ENCODE results near the gene TCP1.
"Not testable (repeated sequence)": the region's sequence is repeated elsewhere in the genome, so short reads cannot be mapped to it uniquely, and the experiment has no call there.

Gene TCP1

GRCh38 chr6:159762681-159763293, 26.6 kb downstream of the TCP1 start:
- Mint-ChIP-seq H3K36me3 (peaks cover 10% of the 10 kb centered on the region), H3K27me3 (no peaks in the 10 kb centered on the region), H3K27ac (peak overlapping the region; percentile 91), H3K4me1 (ENCODE audit: low read depth) (peaks cover 28% of the 10 kb centered on the region), H3K4me3 (peak overlapping the region; percentile 94), H3K9me3 (ENCODE audit: low read depth) (no peaks in the 10 kb centered on the region)

DNA sequence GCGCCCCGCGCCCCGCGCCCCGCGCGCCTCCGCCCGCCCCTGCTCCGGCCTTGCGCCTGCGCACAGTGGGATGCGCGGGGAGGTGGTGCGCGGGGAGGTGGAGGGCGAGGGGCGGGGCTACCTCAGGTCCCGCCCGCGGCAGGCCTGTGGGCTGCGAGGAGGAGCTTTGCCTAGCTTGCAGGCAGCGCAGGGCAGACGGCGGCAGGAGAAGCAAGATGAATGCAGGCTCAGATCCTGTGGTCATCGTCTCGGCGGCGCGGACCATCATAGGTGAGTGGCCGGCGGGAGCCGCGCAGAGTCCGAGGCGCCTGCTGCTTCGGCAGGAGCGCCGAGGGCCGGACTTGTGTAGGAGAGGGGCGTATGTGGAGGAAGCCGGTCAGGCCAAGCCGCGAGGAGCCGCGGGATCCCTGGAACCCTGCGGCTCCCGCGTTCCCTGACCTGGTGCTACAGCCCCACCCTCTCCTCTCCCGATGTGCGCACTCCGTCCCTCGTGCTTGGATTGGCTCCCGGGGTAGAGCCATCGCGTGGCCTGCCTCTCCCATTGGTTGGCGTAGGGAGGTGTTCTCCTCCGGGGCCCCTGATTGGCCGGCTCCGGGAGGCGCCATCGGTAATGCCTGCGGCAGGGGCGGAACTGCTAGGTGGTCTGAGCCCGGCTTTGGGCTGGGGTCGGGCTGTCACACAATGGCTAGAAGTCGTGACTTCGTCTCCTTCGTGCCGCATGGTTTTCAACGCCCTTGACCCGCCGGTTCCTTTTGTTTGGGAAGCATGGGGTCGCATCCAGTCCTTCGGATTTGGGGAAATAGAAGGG, 27.3 kb downstream of the TCP1 start, which contains the start of gene ACAT2:
TSS of gene ACAT2 (plus strand) at position 173 of the 808 bp plus-strand sequence. CDS start at position 216, 43 bp downstream.
- Mint-ChIP-seq H3K27ac (peak within 1 kb of the TSS; percentile 95), H3K36me3 (peaks cover 7% of the 10 kb centered on the region), H3K9me3 (ENCODE audit: low read depth) (no peaks in the 10 kb centered on the region), H3K4me1 (ENCODE audit: low read depth) (peaks cover 28% of the 10 kb centered on the region), H3K4me3 (peak within 1 kb of the TSS; percentile 94), H3K27me3 (no peaks in the 10 kb centered on the region)

DNA sequence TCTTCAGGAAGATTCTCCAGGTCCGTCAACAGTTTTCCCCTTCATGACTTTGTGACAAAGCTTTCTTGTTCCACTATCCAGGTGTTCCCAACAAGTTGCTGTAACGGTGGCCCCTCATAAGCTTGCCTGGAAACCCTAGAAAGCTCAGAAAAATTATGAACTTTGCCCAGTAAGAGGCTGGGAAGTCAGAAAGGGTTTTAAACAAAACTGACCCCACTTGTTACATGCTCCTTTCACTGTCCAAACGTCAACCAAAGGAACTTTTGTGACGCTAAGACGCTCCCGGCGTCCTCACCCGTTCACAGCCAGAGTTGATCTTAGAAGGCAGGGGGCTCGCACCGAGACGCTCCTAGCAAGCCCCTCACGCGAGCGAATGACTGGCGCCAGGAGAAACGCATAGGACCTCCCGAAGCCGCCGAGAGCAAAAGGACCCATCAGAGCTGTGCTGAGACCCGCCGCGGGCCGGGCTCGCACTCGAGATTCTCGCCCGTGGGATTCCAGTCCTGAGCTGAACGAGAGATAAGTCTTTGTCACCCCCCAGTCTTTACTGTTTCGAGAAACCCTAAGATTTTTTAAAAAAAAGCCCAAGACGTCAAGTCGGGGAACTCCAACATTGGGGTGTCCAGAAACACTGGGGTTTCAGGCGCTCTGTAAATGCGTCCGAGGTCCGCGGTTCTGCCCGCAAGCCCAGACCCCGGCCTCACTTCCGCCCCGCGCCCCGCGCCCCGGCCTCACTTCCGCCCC, 28.1 kb downstream of the TCP1 start:
- Mint-ChIP-seq H3K36me3 (peaks cover 7% of the 10 kb centered on the region), H3K27me3 (no peaks in the 10 kb centered on the region), H3K27ac (peak overlapping the region; percentile 95), H3K4me3 (peak overlapping the region; percentile 94), H3K9me3 (ENCODE audit: low read depth) (no peaks in the 10 kb centered on the region), H3K4me1 (ENCODE audit: low read depth) (peaks cover 28% of the 10 kb centered on the region)

DNA sequence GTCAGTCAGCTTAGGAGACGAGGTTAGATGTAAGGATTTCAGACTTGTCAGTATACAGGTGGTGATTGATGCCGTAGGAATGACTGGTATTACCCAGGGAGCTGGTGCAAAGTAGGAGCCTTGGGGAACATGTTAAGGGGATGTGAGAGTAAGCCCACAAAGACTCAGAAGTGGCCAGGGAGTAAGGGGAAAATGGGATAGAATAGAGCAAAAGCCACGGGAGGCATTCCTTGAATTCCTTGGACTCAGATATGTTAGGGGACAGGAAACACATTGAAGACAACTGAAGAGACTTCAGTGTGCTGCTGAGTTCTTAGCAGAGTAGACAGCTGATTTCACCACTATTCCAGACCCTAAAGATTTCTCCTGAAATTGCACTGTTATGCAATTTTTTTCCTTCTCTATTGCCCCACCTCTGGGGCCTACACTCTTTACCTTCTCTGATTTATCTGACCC, 28.8 kb downstream of the TCP1 start:
- Mint-ChIP-seq H3K36me3 (peaks cover 7% of the 10 kb centered on the region), H3K27ac (peak overlapping the region; percentile 95), H3K4me1 (ENCODE audit: low read depth) (peaks cover 28% of the 10 kb centered on the region), H3K4me3 (peak overlapping the region; percentile 94), H3K9me3 (ENCODE audit: low read depth) (no peaks in the 10 kb centered on the region), H3K27me3 (no peaks in the 10 kb centered on the region)

GRCh38 chr6:159759645-159760044, 29.8 kb downstream of the TCP1 start:
- peak overlapping the region; percentile 72 for H3K27ac Mint-ChIP-seq
- H3K9me3 Mint-ChIP-seq (ENCODE audit: low read depth): no peaks in the 10 kb centered on the region
- peaks cover 8% of the 10 kb centered on the region for H3K36me3 Mint-ChIP-seq
- H3K4me3 Mint-ChIP-seq: peak overlapping the region; percentile 64
- no peaks in the 10 kb centered on the region for H3K27me3 Mint-ChIP-seq
- peaks cover 26% of the 10 kb centered on the region for H3K4me1 Mint-ChIP-seq (ENCODE audit: low read depth)

DNA sequence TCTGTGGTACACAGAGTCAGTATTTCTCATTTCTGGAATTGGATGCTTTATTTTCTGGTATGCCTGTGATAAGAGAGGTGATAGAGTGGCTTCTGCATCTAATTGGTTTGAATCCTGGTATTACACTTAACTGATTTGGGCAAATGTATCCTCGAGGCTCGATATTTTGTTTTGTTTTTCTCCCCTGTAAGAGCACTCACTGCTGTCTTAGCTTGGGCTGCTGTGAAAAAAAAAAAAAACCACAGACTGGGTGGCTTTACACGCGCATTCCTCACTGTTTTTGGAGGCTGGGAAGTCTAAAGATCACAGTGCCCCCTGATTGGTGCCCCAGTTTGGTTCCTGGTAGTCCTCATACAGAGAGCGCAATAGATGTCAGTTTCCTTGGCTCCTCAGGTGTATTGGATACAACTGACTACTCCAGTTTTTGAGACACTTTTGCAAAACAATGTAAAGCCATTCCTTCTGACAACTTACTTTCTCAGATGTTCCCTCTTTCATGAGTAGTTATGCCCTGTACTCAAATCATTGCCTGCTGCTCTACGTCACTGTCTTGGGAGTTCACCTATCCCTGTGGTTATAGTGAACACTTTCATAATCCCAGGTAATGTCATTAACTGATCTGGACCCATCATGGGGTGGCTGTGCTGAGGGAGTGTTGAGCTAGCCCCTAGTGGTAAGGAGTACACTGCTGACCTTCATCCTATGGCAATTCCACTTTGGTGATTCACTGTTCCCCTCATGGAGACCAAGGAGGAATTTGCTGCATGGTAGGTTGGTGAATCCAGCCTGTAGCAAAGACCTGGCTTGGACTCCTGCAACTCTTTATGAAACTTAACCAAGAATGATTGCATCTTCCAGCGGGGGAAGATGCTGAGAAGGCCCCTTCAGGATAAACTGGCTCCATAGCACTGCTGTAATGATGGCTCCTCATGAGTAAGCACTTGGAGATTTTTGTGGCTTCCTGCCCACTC, 31.1 kb downstream of the TCP1 start:
- Mint-ChIP-seq H3K9me3 (ENCODE audit: low read depth) (no peaks in the 10 kb centered on the region), H3K27me3 (no peaks in the 10 kb centered on the region), H3K4me1 (ENCODE audit: low read depth) (peaks cover 24% of the 10 kb centered on the region), H3K4me3 (no peak overlapping the region), H3K36me3 (peaks cover 8% of the 10 kb centered on the region), H3K27ac (peak overlapping the region; percentile 61)

GRCh38 chr6:159756508-159756907, 32.9 kb downstream of the TCP1 start:
- Mint-ChIP-seq H3K27me3 (no peaks in the 10 kb centered on the region), H3K4me3 (no peak overlapping the region), H3K27ac (peak overlapping the region; percentile 66), H3K9me3 (ENCODE audit: low read depth) (no peaks in the 10 kb centered on the region), H3K4me1 (ENCODE audit: low read depth) (peaks cover 19% of the 10 kb centered on the region), H3K36me3 (peaks cover 8% of the 10 kb centered on the region)

DNA sequence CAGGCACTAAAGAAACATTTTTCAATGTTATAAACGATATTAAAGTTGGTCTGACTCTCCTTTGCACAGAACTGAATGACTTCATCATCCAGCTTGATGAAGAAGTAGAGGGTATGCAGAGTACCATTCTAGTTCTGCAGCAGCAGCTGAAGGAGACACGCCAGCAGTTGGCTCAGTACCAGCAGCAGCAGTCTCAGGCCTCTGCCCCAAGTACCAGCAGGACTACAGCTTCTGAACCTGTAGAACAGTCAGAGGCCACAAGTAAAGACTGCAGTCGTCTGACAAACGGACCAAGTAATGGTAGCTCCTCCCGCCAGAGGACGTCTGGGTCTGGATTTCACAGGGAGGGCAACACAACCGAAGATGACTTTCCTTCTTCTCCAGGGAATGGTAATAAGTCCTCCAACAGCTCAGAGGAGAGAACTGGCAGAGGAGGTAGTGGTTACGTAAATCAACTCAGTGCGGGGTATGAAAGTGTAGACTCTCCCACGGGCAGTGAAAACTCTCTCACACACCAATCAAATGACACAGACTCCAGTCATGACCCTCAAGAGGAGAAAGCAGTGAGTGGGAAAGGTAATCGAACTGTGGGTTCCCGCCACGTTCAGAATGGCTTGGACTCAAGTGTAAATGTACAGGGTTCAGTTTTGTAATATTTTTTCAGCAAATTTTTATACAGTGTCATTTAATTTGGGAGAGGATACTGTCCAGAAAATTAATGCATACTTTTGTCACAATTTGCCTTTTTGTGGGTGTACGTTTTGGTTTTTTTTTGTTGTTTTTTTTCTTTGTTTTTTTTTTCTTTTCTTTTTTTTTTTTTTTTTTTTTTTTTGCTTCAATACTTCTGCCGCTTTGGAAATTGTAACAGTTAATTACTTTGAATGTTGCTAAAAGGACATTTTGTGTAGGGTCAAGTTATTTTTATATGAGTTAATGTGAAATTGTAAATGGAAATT, 34.2 kb downstream of the TCP1 start:
- H3K27ac Mint-ChIP-seq: peak overlapping the region; percentile 36
- no peak overlapping the region for H3K4me3 Mint-ChIP-seq
- H3K27me3 Mint-ChIP-seq: no peaks in the 10 kb centered on the region
- H3K9me3 Mint-ChIP-seq (ENCODE audit: low read depth): no peaks in the 10 kb centered on the region
- peaks cover 8% of the 10 kb centered on the region for H3K36me3 Mint-ChIP-seq
- H3K4me1 Mint-ChIP-seq (ENCODE audit: low read depth): peaks cover 10% of the 10 kb centered on the region

- Mint-ChIP-seq H3K27ac (no peak overlapping the region), H3K9me3 (ENCODE audit: low read depth) (no peaks in the 10 kb centered on the region), H3K4me1 (ENCODE audit: low read depth) (peaks cover 4% of the 10 kb centered on the region)
These were observed 35.0 kb downstream of the TCP1 start for GRCh38 chr6:159754401-159754800.

DNA sequence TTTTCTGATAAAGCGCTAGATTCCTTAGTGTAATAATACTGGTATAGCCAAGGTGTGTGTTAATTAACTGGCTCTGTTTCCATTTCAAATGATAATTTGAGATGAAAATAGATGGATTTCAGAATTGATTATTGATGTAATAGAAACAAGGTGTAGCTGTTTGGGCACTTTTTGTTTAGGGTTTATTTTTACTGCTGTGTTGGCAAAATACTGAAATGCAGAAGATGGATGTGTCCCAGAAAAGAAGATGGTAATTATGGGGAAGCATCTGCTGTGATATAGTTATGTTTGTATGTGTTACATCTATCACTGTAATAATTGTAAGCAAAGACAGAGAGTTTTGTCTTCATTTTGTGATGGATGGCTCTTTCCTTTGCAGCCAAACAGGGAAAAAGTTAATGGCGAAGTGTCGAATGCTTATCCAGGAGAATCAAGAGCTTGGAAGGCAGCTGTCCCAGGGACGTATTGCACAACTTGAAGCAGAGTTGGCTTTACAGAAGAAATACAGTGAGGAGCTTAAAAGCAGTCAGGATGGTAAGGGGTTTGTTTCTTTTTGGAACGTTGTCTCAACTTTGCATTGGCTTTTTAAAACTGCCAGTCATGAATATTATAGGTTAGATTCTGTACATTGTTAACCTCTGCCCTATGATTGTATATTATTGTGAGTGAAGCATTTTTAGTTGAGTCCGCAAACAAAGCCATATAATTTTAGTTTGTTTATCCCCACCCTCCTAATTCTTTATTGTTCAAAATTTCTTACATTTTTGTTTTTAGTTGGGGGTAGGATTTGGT, 36.1 kb downstream of the TCP1 start:
- no peaks in the 10 kb centered on the region for H3K4me1 Mint-ChIP-seq (ENCODE audit: low read depth)
- H3K9me3 Mint-ChIP-seq (ENCODE audit: low read depth): no peaks in the 10 kb centered on the region

More at GRCh38 chr6:159754401-159754800, 35.0 kb downstream of the TCP1 start:
- H3K4me3 Mint-ChIP-seq: no peak overlapping the region
- peaks cover 5% of the 10 kb centered on the region for H3K36me3 Mint-ChIP-seq
- no peaks in the 10 kb centered on the region for H3K27me3 Mint-ChIP-seq

DNA sequence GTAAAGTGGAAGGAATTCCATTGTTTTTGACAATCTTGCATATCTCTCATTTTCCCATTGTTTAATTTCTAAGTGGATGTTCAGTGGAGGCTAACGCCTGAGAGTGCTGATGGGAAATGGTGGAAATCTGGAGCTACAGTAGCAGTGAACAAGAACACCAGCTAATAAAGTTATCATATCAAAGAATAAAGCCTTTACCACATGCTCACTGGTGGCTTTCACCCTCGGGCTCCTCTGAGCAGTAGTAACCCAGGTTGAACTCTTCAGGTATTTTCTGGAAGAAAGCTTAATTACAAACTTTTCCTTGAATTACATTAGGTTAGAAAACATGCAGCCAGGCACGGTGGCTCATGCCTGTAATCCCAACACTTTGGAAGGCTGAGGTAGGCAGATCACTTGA, 38.0 kb downstream of the TCP1 start:
- Mint-ChIP-seq H3K36me3 (peaks cover 3% of the 10 kb centered on the region), H3K4me1 (ENCODE audit: low read depth) (no peaks in the 10 kb centered on the region), H3K27ac (no peak overlapping the region), H3K9me3 (ENCODE audit: low read depth) (no peaks in the 10 kb centered on the region), H3K27me3 (no peaks in the 10 kb centered on the region), H3K4me3 (no peak overlapping the region)

More for the DNA sequence above, 36.1 kb downstream of the TCP1 start:
- Mint-ChIP-seq H3K27ac (peak overlapping the region; percentile 43), H3K4me3 (no peak overlapping the region), H3K36me3 (peaks cover 3% of the 10 kb centered on the region), H3K27me3 (no peaks in the 10 kb centered on the region)

DNA sequence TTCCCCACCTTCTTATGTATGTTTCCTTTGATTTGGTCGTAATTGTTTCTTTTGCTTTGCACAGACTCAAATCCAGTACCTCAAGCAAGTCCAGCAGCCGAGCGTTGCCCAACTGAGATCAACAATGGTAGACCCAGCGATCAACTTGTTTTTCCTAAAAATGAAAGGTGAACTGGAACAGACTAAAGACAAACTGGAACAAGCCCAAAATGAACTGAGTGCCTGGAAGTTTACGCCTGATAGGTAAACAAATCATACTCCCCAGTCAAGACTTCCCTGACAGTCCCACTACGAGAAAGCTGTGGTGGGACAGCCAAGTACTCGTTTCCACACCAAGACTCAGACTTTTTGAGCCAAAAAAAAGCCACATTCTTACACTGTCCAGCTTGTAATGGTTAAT, 41.3 kb downstream of the TCP1 start:
- H3K27me3 Mint-ChIP-seq; H3K36me3 Mint-ChIP-seq; H3K4me3 Mint-ChIP-seq; H3K9me3 Mint-ChIP-seq (ENCODE audit: low read depth): not testable (repeated sequence)
- peak overlapping the region; percentile 61 for H3K27ac Mint-ChIP-seq
- H3K4me1 Mint-ChIP-seq (ENCODE audit: low read depth): peaks cover 12% of the 10 kb centered on the region

DNA sequence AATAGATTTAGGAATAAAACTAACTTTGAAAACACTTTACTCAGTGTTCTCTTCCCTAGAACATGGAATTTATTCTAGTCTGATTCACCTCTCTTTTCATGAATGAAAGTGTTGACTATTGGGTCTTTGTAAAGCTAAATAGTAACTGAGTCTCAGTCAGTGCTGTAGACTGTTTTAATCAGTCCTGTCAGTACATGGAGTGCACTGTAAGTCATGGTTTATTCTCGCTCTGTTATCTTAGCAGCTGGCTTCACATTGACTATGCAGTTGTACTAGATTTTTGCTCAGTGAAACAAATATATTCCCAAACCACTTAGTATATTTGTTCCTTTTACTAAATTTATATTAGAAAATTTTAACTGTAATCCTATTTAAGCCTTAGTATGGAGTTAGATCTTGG, 42.6 kb downstream of the TCP1 start:
- H3K36me3 Mint-ChIP-seq: peaks cover 9% of the 10 kb centered on the region
- H3K27ac Mint-ChIP-seq: no peak overlapping the region
- H3K27me3 Mint-ChIP-seq: no peaks in the 10 kb centered on the region
- no peaks in the 10 kb centered on the region for H3K9me3 Mint-ChIP-seq (ENCODE audit: low read depth)
- peaks cover 15% of the 10 kb centered on the region for H3K4me1 Mint-ChIP-seq (ENCODE audit: low read depth)
- H3K4me3 Mint-ChIP-seq: no peak overlapping the region

Measured in activated naive CD8-positive, alpha-beta T cell (primary cell).